Measurements from ENCODE around the gene TERT.

TERT gene

DNA sequence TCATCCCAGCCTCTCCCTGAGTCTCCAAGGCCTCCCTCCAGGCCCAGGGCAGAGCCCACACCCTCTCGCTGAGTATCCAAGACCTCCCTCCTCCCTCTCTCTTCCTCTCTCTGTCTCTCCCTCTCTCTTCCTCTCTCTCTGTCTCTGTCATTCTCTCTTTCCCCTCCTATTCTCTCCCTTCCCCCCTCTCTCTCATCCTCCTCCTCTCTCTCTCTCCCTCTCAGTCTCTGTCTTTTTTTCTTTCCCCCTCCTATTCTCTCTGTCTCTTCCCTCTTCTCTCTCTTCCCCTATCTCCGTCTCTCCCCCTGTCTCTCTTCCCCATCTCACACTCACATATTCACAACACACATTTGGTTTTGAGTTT lies 85.4 kb downstream of the TERT start:
- Histone ChIP-seq H3K27me3 (ENCODE audit: insufficient read depth, low read length, poor library complexity, severe bottlenecking) (no peaks in the 10 kb centered on the region), H4K20me1 (ENCODE audit: insufficient read depth, low read length, poor library complexity, severe bottlenecking) (no peaks in the 10 kb centered on the region)

DNA sequence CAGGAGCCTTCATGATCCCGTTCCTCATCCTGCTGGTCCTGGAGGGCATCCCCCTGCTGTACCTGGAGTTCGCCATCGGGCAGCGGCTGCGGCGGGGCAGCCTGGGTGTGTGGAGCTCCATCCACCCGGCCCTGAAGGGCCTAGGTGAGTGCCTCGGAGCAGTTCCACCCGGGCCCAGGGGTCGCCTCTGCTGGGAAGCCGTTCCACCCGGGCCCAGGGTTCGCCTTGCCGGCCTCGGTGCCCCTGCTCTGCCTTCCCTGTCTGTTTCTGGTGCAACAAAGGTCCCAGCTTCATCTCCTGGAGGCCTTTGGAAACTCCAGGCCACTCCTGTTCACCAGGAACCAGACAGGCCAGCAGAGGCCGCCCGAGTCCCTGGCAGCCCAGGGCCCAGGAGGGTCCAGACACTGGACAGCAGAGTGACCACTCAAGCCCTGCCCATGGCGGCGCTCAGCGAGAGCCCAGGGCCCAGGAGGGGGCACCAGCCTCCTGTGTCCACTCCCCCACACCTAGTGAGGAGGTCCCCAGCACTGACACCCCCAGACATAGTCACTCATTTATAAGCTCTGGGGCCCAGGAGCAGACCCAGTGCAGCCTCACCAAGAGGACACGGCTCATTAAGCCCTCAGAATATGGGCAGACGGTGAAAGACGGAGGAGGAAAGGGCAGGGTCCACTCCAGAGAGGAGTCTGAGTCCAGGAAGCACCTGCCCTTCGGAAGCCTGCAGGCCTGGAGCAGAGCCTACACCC lies 86.0 kb downstream of the TERT start:
- Histone ChIP-seq H3K4me2 (ENCODE audit: low read depth, low read length, poor library complexity, severe bottlenecking) (no peak overlapping the region), H4K20me1 (ENCODE audit: insufficient read depth, low read length, poor library complexity, severe bottlenecking) (no peaks in the 10 kb centered on the region), H3K79me2 (ENCODE audit: insufficient read depth, low read length) (no peaks in the 10 kb centered on the region), H3K9me2 (replicated peaks; ENCODE audit: low read depth, low read length) (no peaks in the 10 kb centered on the region), H3K27me3 (ENCODE audit: insufficient read depth, low read length, poor library complexity, severe bottlenecking) (no peaks in the 10 kb centered on the region), H3K4me3 (ENCODE audit: low read length, poor library complexity, severe bottlenecking) (no peak overlapping the region), H3K9ac (ENCODE audit: low read depth, low read length, poor library complexity, severe bottlenecking) (peak overlapping the region; percentile 19), H2AFZ (ENCODE audit: low read length) (no peak overlapping the region), H3K9me3 (ENCODE audit: insufficient read depth, low read depth, low read length) (no peaks in the 10 kb centered on the region), H3K4me1 (ENCODE audit: insufficient read depth, low read length, poor library complexity, severe bottlenecking) (peaks cover 22% of the 10 kb centered on the region), H3F3A (ENCODE audit: low read depth) (no peaks in the 10 kb centered on the region), H3K36me3 (ENCODE audit: insufficient read depth, low read length) (no peaks in the 10 kb centered on the region)
- TF ChIP-seq EZH2phosphoT487 (IDR thresholded peaks at IDR 0.05; ENCODE audit: borderline replicate concordance) = no peak
- TF ChIP-seq, protein P1, sequence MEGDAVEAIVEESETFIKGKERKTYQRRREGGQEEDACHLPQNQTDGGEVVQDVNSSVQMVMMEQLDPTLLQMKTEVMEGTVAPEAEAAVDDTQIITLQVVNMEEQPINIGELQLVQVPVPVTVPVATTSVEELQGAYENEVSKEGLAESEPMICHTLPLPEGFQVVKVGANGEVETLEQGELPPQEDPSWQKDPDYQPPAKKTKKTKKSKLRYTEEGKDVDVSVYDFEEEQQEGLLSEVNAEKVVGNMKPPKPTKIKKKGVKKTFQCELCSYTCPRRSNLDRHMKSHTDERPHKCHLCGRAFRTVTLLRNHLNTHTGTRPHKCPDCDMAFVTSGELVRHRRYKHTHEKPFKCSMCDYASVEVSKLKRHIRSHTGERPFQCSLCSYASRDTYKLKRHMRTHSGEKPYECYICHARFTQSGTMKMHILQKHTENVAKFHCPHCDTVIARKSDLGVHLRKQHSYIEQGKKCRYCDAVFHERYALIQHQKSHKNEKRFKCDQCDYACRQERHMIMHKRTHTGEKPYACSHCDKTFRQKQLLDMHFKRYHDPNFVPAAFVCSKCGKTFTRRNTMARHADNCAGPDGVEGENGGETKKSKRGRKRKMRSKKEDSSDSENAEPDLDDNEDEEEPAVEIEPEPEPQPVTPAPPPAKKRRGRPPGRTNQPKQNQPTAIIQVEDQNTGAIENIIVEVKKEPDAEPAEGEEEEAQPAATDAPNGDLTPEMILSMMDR (conservative IDR thresholded peaks at IDR 0.05; ENCODE audit: low read length) = peak; percentile 21; the same call in 1 of the 2 replicates

More for the DNA sequence above, 85.4 kb downstream of the TERT start:
- no peaks in the 10 kb centered on the region for H3K9me3 ChIP-seq (ENCODE audit: insufficient read depth, low read depth, low read length)
- H3K9me2 ChIP-seq (replicated peaks; ENCODE audit: low read depth, low read length) = no peaks in the 10 kb centered on the region
- H3K36me3 ChIP-seq (ENCODE audit: insufficient read depth, low read length) = no peaks in the 10 kb centered on the region
- H3K4me2 ChIP-seq (ENCODE audit: low read depth, low read length, poor library complexity, severe bottlenecking) = no peak overlapping the region
- H3K9ac ChIP-seq (ENCODE audit: low read depth, low read length, poor library complexity, severe bottlenecking) = peak overlapping the region; percentile 19
- H3F3A ChIP-seq (ENCODE audit: low read depth) = no peaks in the 10 kb centered on the region
- H2AFZ ChIP-seq (ENCODE audit: low read length) = no peak overlapping the region
- no peak overlapping the region for H3K4me3 ChIP-seq (ENCODE audit: low read length, poor library complexity, severe bottlenecking)
- TF ChIP-seq, protein P1 (conservative IDR thresholded peaks at IDR 0.05; ENCODE audit: low read length) = no peak
- no peak for TF ChIP-seq EZH2phosphoT487 (IDR thresholded peaks at IDR 0.05; ENCODE audit: borderline replicate concordance)
- H3K79me2 ChIP-seq (ENCODE audit: insufficient read depth, low read length) = no peaks in the 10 kb centered on the region
- peaks cover 22% of the 10 kb centered on the region for H3K4me1 ChIP-seq (ENCODE audit: insufficient read depth, low read length, poor library complexity, severe bottlenecking)

DNA sequence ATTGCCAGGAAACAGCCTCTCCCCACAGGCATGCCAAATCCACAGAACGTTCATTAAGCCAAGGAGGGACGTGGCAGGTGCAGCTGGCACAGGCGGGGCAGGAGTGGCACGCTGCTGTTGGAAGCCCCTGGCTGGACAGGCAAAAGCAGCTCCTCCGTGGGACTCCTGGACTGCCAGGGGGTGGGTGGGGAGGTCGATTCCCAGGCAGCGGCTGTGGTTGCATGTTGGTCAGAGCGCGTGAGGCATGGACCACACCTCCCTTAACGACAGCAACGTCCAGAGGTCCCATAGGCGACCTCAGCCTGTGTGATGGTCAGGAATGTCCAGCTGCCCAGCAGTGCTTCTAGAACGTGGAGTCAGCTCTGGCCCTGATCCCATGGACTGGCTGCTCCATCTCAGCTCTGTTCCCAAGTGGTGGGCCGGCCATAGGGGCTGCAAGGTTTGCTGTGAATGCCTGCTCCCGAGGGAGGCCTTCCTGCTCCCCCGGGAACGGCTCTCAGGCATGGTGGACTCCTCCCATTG lies 86.6 kb downstream of the TERT start:
- Histone ChIP-seq H4K20me1 (ENCODE audit: insufficient read depth, low read length, poor library complexity, severe bottlenecking) (no peaks in the 10 kb centered on the region), H3K27me3 (ENCODE audit: insufficient read depth, low read length, poor library complexity, severe bottlenecking) (no peaks in the 10 kb centered on the region), H3K4me3 (ENCODE audit: low read length, poor library complexity, severe bottlenecking) (no peak overlapping the region), H3K4me1 (ENCODE audit: insufficient read depth, low read length, poor library complexity, severe bottlenecking) (peaks cover 22% of the 10 kb centered on the region), H3F3A (ENCODE audit: low read depth) (no peaks in the 10 kb centered on the region), H2AFZ (ENCODE audit: low read length) (no peak overlapping the region), H3K36me3 (ENCODE audit: insufficient read depth, low read length) (no peaks in the 10 kb centered on the region), H3K9ac (ENCODE audit: low read depth, low read length, poor library complexity, severe bottlenecking) (no peak overlapping the region), H3K9me2 (replicated peaks; ENCODE audit: low read depth, low read length) (no peaks in the 10 kb centered on the region), H3K4me2 (ENCODE audit: low read depth, low read length, poor library complexity, severe bottlenecking) (no peak overlapping the region), H3K9me3 (ENCODE audit: insufficient read depth, low read depth, low read length) (no peaks in the 10 kb centered on the region), H3K79me2 (ENCODE audit: insufficient read depth, low read length) (no peaks in the 10 kb centered on the region)
- no peak for TF ChIP-seq EZH2phosphoT487 (IDR thresholded peaks at IDR 0.05; ENCODE audit: borderline replicate concordance)
- TF ChIP-seq, protein P1 (conservative IDR thresholded peaks at IDR 0.05; ENCODE audit: low read length) = no peak
